Pancreas (tissue), 10 donors: Measurements from ENCODE around the gene KRT4. TPM values are rescaled to one million over a fixed set of nuclear protein-coding genes. Genes with fewer than 3 reads are reported as not detected.

ENCODE experiments used
- ATAC-seq, 4 donors: fragments of 200-7000 bp; cut with Tn5 transposase; one replicate each; pipeline versions ENCODE4 v1.8.0 to v1.9.1; 2020; ENCODE audit warnings: mild to moderate bottlenecking in 4 of 4, moderate library complexity in 4 of 4
- DNase-seq, 6 donors: peaks; one replicate each; pipeline ENCODE4 v3.0.0-alpha.2; 2020
- FAIRE-seq: peaks from 2 replicates; lab custom pipeline; 2012; peaks lifted over from hg19 to GRCh38; lab: Jason Lieb, UNC
- H3K27ac ChIP-seq, 4 donors: fragments of 200-600 bp; sonication (generic); 1 replicate in 3 of 4; 2 replicates in 1 of 4; pipeline versions ENCODE4 v1.5.0 to v1.8.0; 2020
- H3K27me3 ChIP-seq, 4 donors: fragments of 200-600 bp; one replicate each; pipeline ENCODE4 v1.8.0; 2021
- H3K36me3 ChIP-seq, 3 donors: fragments of 200-600 bp; sonication (generic) in 1 of 3; one replicate each; pipeline versions ENCODE4 v1.5.0 to v1.8.0; 2020 to 2021
- H3K4me1 ChIP-seq, 3 donors: fragments of 200-600 bp; one replicate each; pipeline ENCODE4 v1.8.0; 2021
- H3K4me3 ChIP-seq, 4 donors: fragments of 200-600 bp; sonication (generic) in 2 of 4; one replicate each; pipeline versions ENCODE4 v1.5.0 to v1.8.0; 2020 to 2021
- H3K9me3 ChIP-seq, 4 donors: fragments of 200-600 bp; one replicate each; pipeline ENCODE4 v1.8.0; 2021
- WGBS, 2 donors: extraction: QIAGEN DNeasy Blood & Tissue Kit; methylation state at CpG; one replicate each; pipeline ENCODE4 v1.1.7; 2013; 5-methylcytosine and 5-hydroxymethylcytosine counted together
- intact Hi-C, 3 donors: fragments of 100-400 bp; cut with DNase I; formaldehyde crosslinking; loops; one replicate each; pipeline versions ENCODE4 v1.11.1 to v1.14.2; 2022
- polyA plus RNA-seq, 2 donors: library from polyadenylated mRNA; stranded (reverse); fragments of 200-250 nt; gene quantifications; one replicate each; pipeline ENCODE4 v1.2.3, GENCODE V29; 2013
- total RNA-seq, 6 donors: library from RNA; stranded (reverse); fragmentation: NEBNext Ultra II Directional in 4 of 6; extraction: Animal tissue kit (Norgen Biotek cat#: 25700) in 4 of 6; gene quantifications; one replicate each; pipeline versions ENCODE4 v1.2.1 to v1.2.4, GENCODE V29; 2021 to 2023
- TF ChIP-seq, protein P1 (sequence below), 4 donors: fragments of 200-600 bp; sonication (generic) in 3 of 4; IDR thresholded peaks; one replicate each; pipeline versions ENCODE4 v1.5.0 to v1.8.0; 2021; ENCODE audit warnings: antibody characterized with exemption in 4 of 4
- donor health status: healthy with polysubstance abuse.
- donor health status: DM: no; HTN: no; CAD: no; lungs with moderate emphysema.
- donor health status: DM: no; HTN: no; CAD: no.
- donor health status: control.
- donor health status: control.
- donor health status: Bipolar disorder and iron deficiency.
- donor health status: DM: yes; HTN: yes; CAD: no.
- donor health status: DM: no; HTN: no; CAD: no.
- donor health status: DM: no; HTN: no; CAD: no.
- donor health status: DM: yes; HTN: yes; CAD: no.

Gene KRT4
- total and polyA plus RNA-seq, 8 donors, result 0.09 to 1.9 (median 0.26) TPM; not detected in 1

DNA sequence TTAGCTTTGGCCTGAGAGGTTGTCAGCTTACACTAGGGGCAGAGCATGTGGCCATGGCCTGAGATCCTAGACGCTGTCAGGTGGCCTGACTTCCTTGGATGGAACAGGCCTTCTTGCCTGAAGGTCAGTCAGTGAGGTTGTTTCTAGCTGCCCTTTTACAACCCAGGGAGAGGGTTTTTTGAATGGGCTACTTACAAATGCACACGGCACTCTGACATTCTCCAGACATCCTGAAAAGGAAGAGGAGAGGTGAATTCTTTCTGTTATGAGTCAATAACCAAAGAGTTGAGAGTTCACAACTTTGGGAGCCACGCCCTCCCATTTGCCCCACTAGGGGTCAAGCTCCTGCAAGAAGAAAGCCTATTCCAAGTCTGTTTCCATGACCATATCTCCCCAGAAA lies 44.6 kb downstream of the KRT4 start:
- no peak overlapping the region for H3K27ac ChIP-seq
- no peak for FAIRE-seq
- DNase-seq, result no peak
- intact Hi-C loops, result no loop called here
- WGBS, 2 donors, result 67 to 68% methylated on average over 3 of the region's 3 CpGs
- no peaks in the 10 kb centered on the region for H3K27me3 ChIP-seq
- TF ChIP-seq, protein P1, sequence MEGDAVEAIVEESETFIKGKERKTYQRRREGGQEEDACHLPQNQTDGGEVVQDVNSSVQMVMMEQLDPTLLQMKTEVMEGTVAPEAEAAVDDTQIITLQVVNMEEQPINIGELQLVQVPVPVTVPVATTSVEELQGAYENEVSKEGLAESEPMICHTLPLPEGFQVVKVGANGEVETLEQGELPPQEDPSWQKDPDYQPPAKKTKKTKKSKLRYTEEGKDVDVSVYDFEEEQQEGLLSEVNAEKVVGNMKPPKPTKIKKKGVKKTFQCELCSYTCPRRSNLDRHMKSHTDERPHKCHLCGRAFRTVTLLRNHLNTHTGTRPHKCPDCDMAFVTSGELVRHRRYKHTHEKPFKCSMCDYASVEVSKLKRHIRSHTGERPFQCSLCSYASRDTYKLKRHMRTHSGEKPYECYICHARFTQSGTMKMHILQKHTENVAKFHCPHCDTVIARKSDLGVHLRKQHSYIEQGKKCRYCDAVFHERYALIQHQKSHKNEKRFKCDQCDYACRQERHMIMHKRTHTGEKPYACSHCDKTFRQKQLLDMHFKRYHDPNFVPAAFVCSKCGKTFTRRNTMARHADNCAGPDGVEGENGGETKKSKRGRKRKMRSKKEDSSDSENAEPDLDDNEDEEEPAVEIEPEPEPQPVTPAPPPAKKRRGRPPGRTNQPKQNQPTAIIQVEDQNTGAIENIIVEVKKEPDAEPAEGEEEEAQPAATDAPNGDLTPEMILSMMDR (IDR thresholded peaks at IDR 0.05), result no peak
- H3K9me3 ChIP-seq, result no peaks in the 10 kb centered on the region
- H3K36me3 ChIP-seq, result no peaks in the 10 kb centered on the region
- no peak for ATAC-seq
- no peak overlapping the region for H3K4me3 ChIP-seq
- no peaks in the 10 kb centered on the region for H3K4me1 ChIP-seq

DNA sequence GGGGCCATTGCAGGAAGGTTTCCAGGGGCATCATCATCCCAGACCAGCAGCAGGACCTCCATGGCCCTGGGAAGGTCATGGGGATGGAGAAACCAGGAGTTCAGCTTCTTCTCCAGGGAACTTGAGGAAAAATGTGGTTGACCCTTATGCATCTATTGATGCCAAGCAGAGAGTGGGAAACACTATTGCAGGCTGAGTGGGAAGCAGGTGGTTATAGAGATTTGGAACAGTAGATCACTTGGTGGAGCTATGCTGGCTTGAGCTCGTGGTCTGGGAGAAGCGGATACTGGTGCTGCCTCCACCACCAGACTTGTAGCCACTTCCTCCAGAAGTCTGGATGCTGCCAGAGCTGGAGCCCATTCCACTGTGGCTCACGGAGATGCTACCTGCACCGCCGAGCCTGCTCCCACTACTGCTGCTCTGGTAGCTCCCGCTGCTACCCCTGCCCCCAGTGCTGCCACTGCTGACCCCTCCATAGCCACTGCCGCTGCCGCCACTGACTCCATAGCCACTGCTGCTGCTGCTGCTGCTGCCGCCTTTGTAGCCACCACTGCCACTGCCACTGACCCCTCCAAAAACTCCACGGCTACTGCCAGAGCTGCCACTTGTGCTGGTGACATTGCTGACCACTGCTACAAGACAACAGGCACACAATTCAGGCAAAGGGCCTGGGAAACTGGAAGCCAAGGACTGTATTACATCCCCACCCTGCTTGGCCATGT lies 45.3 kb downstream of the KRT4 start:
- Histone ChIP-seq H3K36me3 (no peaks in the 10 kb centered on the region), H3K27me3 (no peaks in the 10 kb centered on the region), H3K9me3 (no peaks in the 10 kb centered on the region), H3K4me1 (no peaks in the 10 kb centered on the region), H3K4me3 (no peak overlapping the region), H3K27ac (no peak overlapping the region)
- TF ChIP-seq, protein P1 (IDR thresholded peaks at IDR 0.05), result no peak
- ATAC-seq (no peak), FAIRE-seq (no peak), DNase-seq (no peak)
- intact Hi-C loops, result no loop called here
- 78 to 87% methylated on average over 10 of the region's 10 CpGs for WGBS, 2 donors

DNA sequence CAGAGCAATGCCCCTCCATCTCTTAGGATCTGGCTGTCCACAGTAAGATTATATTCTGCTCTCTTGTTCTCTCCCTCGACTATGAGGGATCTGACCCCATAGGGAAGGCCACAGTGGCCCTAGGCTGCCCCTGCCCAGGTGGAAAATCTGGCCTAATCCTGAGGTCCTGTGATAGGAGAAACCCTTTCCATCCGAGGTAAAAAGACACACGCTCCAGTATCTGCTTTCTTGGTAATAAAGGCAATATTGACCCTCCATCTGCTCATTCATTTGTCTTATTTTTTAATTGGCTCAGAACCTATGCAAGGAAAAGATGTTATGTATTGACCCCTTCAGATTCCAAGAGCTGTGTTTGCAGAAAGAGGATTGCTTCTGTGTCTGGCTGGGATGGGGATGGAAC lies 46.5 kb downstream of the KRT4 start:
- FAIRE-seq, result no peak
- H3K4me1 ChIP-seq, result no peaks in the 10 kb centered on the region
- intact Hi-C loops, result no loop called here

DNA sequence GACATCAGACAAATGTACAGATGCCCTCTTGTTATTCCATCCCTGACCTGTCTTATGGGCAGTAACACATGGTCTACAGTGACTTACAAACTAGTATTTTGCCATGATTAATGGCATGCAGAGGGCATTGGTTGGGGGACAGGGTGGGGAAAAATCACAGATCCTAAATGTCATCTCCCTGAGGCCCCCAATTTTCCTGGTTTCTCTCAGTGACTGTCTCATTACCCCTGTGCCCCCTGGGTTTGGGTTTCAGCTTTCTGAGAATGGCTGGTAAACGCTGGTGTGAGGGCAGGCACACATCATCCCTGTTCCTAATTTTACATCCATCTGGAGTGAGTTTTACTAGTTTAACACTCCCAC lies 46.9 kb downstream of the KRT4 start:
- H3K27me3 ChIP-seq, result no peaks in the 10 kb centered on the region
- no peaks in the 10 kb centered on the region for H3K4me1 ChIP-seq
- no peak for DNase-seq
- H3K27ac ChIP-seq, result no peak overlapping the region
- WGBS, 2 donors, result 66 to 71% methylated on average over 1 of the region's 1 CpG
- TF ChIP-seq, protein P1 (IDR thresholded peaks at IDR 0.05), result no peak
- no peak for FAIRE-seq
- no peaks in the 10 kb centered on the region for H3K36me3 ChIP-seq
- intact Hi-C loops, result no loop called here
- no peak for ATAC-seq
- no peak overlapping the region for H3K4me3 ChIP-seq
- H3K9me3 ChIP-seq, result no peaks in the 10 kb centered on the region

More for the DNA sequence above, 46.5 kb downstream of the KRT4 start:
- DNase-seq (no peak), ATAC-seq (no peak)
- Histone ChIP-seq H3K27me3 (no peaks in the 10 kb centered on the region), H3K4me3 (no peak overlapping the region), H3K9me3 (no peaks in the 10 kb centered on the region), H3K36me3 (no peaks in the 10 kb centered on the region), H3K27ac (no peak overlapping the region)
- TF ChIP-seq, protein P1 (IDR thresholded peaks at IDR 0.05), result no peak
- 33% methylated on average over 3 of the region's 3 CpGs for WGBS, 2 donors

DNA sequence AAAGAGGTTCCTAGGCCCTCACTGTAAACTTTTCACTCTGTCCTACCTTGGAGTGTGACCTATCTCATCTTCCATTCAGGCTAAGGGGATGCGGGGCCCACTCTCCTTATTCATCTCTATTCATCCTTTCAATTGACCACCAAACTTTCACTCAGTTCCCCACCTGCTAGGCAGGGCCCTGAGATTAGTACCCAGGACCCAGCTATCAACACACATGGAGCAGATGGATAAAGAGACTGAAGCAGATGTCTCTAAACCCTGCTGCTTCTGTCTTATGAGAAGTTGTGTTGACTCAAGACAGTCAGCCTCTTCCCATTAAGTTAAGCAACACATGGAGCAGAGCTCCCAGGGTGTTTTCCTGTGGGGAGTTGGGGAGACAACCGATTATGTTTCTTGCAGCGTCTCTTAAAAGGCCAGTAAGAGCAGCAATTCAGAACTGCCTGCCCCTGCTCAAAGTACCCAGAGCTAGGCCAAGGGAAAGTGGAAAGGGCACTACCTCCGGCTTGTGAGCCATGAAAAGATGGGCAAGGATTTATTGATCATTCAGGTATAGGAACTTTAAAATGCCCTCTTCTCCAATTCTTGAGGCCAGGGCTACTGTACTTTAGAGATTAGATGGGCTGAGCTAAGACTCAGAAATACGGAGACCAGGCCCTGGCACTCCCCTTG lies 47.4 kb downstream of the KRT4 start:
- ATAC-seq (no peak), DNase-seq (no peak)

More for the DNA sequence above, 47.4 kb downstream of the KRT4 start:
- no peaks in the 10 kb centered on the region for H3K27me3 ChIP-seq
- no peak for FAIRE-seq
- no peak overlapping the region for H3K27ac ChIP-seq
- TF ChIP-seq, protein P1 (IDR thresholded peaks at IDR 0.05), result no peak
- no peak overlapping the region for H3K4me3 ChIP-seq
- intact Hi-C loops, result no loop called here
- 81 to 83% methylated on average over 5 of the region's 5 CpGs for WGBS, 2 donors
- no peaks in the 10 kb centered on the region for H3K4me1 ChIP-seq
- H3K9me3 ChIP-seq, result no peaks in the 10 kb centered on the region
- H3K36me3 ChIP-seq, result no peaks in the 10 kb centered on the region
